Superior temporal gyrus (tissue), 1 donor: ENCODE results near the gene DDR2.

Experiments used
- DNase-seq: peaks from one replicate; pipeline ENCODE4 v3.0.0-alpha.2; 2016; ENCODE audit errors: extremely low spot score

The DDR2 gene

DNA sequence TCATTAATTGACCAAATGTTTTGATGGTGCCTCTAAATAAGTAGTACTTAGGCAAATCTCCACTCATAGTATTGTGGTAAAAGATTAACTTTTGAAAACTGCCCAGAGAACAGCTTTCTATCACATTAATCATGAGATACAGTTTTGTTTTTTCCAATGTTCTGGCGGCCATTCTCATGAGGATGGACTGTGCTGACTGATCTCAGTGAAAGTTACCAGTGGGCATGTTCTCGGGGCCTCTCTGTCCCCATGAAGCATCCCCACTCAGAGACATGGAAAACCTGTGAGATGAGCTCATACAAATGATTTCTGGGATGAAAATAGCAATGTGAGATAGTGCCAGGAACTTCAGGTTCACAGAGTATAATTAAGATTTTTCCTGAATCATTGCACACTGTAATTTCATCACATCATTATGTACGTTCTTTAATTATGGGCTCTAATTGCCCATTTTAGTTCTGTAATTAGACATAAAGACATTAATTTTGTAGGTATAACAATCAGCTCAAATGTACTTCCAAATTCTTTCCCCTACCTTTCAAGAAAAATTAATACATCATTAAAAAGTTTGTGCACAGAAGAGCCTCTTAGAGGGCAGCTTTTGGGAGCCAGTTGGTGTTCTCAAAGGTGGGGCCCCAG is 40.5 kb downstream of the DDR2 start:
- DNase-seq = no peak

DNA sequence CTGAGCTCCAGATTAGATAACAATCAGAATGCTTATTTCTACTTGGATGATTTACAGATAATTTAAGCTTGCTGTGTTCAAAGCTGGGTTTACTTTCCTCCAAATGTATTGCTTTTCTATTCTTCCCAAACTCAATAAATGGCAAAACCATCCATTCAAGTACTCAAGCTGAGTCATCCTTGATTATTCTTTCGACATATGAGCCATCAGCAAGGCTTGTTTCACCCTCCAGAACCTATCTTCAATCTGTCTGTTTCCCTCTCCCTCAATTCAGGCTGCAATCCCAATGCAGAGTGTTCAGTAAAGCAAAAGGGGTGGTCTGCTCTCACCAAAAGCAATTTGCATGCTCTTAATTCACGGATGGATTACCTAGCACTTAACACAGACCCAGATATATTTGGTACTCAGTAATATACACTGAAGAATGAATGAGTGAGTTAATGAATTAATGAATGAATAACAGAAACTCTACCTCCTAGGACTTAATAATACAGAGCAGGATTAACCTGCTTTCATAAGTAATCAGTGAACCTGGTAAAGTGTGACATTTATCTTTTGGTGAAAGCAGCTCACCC is 41.9 kb downstream of the DDR2 start:
- no peak for DNase-seq

DNA sequence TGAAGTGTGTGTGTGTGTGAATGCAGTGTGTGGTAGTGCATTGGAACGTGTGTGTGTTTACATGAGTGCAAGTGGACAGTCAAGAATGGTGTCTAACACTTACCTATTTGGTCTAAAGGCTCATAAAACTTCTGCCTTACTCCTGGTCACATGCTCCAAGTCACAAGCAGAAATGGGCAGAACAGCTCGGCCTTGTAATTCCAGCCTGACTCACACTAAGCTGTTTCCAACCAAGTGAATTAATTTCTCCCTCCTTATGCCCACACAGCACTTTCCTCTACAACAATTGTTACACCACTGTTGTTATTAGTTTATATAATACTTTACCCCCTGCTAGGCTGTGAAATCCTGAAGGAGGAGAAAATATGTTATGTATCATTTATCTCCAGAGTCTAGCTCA is 43.8 kb downstream of the DDR2 start:
- DNase-seq = no peak

- DNase-seq = no peak
Measured at GRCh38 chr1:162676750-162677149, 44.5 kb downstream of the DDR2 start.

GRCh38 chr1:162677607-162678371 is 45.5 kb downstream of the DDR2 start:
- DNase-seq = no peak

DNA sequence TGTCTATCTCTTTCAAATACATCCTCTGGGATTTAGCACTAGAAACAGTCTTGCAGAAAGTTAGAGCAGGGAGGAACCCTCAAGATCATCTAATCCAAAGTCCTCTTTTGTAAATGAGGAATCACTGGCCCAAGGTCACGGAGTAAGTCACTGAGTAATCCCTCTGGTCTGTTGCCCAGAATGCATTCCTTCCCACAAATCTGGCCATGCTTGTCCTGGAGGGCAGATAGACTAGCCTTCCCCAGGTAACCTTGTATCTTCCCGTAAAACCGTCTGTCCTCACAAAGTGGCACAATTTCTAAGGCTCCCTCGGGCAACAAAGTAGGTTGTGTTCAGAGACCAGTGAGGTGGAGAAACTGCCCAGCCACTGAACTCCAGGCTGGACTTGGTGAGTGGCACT is 46.2 kb downstream of the DDR2 start:
- no peak for DNase-seq

DNA sequence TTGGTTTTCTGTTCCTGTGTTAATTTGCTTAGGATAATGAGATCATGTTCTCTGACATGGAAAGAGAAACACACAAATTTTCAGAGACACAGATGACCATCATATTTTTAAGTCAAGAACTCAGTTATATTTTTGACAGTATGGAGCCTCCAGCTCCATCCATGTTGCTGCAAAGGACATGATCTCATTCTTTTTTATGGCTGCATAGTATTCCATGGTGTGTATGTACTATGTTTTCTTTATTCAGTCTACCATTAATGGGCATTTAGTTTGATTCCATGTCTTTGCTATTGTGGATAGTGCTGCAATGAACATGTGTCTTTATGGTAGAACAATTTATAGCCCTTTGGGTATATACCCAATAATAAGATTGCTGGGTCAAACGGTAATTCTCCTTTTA is 47.0 kb downstream of the DDR2 start:
- no peak for DNase-seq

DNA sequence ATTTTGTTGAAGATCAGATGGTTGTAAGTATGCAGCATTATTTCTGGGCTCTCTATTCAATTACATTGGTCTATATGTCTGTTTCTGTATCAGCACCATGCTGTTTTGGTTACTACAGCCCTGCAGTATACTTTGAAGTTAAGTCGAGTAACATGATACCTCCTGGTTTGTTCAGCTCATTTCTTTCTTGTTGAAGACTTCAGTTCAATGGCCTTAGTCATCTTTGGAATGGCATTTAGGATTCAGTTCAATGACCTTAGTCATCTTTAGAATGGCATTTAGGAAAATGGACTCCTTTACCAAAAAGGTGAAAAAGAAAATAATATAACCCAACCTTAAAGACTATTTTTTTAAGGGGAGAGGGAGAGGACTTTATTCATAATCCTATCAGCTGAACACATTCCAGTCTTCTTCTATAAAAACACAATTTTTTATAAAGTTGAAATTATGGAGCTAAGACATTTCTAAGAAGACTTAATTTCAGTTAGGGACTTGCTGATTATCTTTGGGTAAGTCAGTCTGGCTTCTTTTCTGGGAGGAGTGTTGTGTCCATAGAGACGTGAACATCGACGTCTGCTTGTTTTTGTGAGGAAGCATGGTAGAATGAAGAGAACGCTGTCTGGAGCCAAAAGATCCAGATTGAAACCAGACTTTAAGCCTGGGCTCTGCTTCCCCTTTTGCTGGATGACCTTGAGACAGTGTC is 48.3 kb downstream of the DDR2 start:
- no peak for DNase-seq

- no peak for DNase-seq
Measured at GRCh38 chr1:162681122-162681436, 48.8 kb downstream of the DDR2 start.

DNA sequence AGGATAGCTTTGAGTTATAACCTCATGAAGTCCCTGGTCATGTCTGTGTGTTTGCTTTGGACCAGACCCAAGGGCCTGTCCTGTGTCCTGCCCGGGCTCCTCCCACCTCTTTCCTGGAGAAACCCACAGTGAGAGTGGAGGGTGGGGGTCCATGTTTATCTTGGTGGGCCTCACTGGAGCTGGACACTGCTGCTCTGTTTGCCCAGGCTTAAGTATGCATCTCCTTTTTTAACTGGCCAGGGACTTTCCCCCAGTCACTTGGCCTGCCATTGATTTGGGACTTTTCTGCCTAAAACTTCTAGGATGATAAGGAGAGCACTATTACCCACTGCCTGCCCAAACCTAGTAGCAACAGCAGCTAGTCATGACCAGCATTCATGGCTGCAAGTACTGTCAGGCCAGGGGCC is 49.8 kb downstream of the DDR2 start:
- DNase-seq = no peak

DNA sequence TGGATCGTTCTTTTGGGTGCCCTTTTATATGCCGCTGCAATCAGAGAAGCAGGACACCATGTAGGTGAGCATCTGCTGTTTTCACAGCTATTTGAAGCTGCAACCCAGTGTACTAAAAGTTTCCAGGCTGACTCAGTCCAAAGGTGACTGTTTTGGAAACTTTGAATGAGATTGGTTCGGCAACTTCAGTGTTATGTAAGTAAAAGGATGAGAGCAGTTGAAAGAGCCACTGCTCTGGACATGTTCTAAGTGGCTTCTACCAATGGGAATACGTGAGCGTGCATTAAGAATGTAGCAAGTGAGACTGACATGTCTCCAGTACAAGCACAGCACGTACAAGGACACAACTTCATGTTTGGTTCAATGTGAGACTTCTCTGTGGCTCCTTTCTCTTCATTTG is 55.6 kb downstream of the DDR2 start:
- DNase-seq = no peak

- no peak for DNase-seq
Measured at GRCh38 chr1:162688521-162688920, 56.3 kb downstream of the DDR2 start.

DNA sequence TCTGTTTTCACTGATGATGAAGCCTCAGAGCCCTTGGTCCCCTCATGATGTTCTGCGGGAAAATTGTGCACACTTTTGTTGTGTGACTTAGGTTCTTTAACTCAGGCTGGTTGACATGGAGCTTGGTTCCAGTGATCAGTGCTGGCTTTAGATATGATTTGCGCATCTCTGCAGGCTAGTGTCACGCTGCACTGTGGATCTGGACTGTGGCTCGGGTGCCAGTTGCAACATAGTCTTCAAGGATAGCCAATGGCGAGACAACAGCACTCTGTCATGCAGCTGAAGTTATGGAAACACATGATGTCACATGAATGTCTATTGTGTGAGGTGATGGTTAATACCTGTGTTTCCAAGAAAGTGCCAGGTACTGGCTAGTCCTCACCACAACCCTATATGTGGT is 56.7 kb downstream of the DDR2 start:
- DNase-seq = no peak

GRCh38 chr1:162689745-162690671 is 57.7 kb downstream of the DDR2 start:
- no peak for DNase-seq

GRCh38 chr1:162690672-162691434 is 58.6 kb downstream of the DDR2 start:
- no peak for DNase-seq

DNA sequence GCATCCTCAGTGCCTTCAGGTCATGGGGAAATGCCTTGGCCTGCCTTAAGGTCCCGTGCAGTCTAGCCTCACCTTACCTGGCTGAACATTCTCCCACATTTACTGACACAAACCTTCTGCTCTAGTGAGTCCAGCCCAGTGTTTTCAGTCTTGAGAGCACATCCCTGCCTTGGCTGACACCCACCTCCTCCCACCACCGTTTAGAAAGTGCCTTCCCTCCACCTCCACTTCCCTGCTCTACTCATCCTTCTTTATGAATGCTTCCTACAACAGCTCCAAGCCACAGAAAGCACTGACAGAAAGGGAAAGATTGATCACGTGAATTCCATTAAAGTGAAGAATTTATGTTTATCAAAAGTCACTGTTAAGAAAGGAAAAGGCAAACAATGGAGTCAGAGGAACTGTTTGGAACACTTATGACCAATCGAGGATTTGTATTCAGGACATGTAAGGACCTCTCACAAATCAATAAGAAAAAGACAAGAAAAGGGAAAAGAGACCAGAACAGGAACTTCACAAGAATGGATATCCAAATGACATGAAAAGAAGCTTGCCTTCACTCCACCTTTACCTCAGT is 59.8 kb downstream of the DDR2 start:
- DNase-seq = no peak

DNA sequence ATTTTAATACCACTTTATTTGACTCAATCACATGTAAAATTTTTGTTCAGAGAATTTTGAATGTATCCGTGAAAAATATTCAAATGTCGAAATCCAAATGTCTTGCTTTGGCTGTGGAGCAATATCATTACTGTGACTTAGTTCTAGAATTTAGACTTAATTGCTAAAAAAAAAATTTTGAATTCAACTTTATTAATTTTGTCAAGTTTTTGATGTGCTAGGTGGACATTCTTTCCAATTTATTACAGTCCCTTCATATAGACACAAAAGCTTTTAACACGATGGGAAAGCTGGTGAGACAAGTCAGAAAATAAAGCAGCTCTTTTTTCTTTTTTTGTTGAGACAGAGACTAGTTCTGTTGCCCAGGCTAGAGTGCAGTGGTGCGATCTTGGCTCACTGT is 62.6 kb downstream of the DDR2 start:
- no peak for DNase-seq

DNA sequence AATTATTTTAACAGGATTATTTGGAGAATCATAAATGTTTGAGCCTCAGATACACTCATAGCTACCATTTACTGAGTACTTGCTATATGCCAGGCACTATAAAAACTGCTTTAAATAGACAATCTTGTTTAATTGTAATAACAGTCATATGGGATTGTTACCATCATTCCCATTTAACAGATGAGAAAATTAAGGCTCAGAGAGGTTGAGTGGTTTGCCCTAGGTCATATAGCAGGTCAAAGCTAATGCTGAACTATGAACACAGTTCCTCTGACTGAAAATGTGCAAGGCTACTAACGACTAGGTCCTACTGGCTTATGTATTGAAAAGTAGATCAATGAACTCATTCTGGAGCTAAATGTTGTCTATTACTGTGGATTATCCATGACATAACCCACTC is 63.4 kb downstream of the DDR2 start:
- no peak for DNase-seq

DNA sequence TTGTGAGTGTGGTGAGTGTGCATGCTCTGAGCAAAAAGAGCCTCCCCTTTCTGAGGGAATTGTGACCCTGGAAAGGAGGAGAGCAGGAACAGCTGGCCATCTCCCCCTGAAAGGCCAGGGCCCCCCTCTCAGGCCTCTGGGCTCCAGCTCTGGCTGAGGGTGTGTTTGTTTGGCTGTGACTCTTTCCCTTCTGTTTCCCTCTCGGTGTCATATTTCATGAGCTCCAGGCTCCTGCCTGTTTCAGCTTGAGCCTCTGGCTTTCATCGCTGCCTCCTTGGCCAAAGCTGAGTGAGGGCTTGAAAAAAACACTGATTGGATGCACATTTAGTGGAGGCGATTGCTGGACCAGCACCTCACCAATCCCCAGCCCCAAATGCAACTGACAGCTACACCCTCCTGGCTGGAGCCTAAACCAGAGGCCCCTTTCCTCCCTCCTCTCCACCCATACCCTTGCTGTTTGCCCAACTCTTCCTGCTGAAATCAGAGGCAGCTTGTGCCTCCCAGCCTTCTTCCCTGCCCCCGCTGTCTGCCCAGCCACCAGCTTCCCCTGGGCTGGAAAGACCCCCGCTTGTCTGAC is 64.1 kb downstream of the DDR2 start:
- no peak for DNase-seq
